GM19035 (cell line): ENCODE data around the gene CIAPIN1.
A peak's percentile ranks its signal among the peaks of the same experiment; 100 is the strongest.

Experiments used
- ATAC-seq: cut with Tn5 transposase; IDR thresholded peaks from one replicate; pipeline ENCODE4 v1.9.1; 2021; ENCODE audit not compliant: unreplicated experiment

The CIAPIN1 gene

GRCh38 chr16:57476546-57477410 is 29.6 kb upstream of the CIAPIN1 start:
- ATAC-seq, result no peak

- ATAC-seq, result peak; percentile 89
These were observed 28.6 kb upstream of the CIAPIN1 start for GRCh38 chr16:57475711-57476339.

GRCh38 chr16:57474671-57475661 is 27.8 kb upstream of the CIAPIN1 start:
- no peak for ATAC-seq

- no peak for ATAC-seq
These were observed 26.7 kb upstream of the CIAPIN1 start for GRCh38 chr16:57473906-57474305.

GRCh38 chr16:57473176-57473840 is 26.1 kb upstream of the CIAPIN1 start:
- ATAC-seq, result no peak

- no peak for ATAC-seq
These were observed 25.5 kb upstream of the CIAPIN1 start for GRCh38 chr16:57472665-57473060.

GRCh38 chr16:57471852-57472664 is 24.9 kb upstream of the CIAPIN1 start:
- no peak for ATAC-seq

- no peak for ATAC-seq
These were observed 24.0 kb upstream of the CIAPIN1 start for GRCh38 chr16:57471209-57471608.

GRCh38 chr16:57470711-57471110 is 23.5 kb upstream of the CIAPIN1 start:
- ATAC-seq, result no peak

GRCh38 chr16:57469917-57470470 is 22.8 kb upstream of the CIAPIN1 start:
- ATAC-seq, result no peak

- no peak for ATAC-seq
These were observed 21.9 kb upstream of the CIAPIN1 start for GRCh38 chr16:57469046-57469445.

GRCh38 chr16:57468346-57468745 is 21.2 kb upstream of the CIAPIN1 start:
- no peak for ATAC-seq

GRCh38 chr16:57464523-57464922 is 17.3 kb upstream of the CIAPIN1 start:
- no peak for ATAC-seq

- ATAC-seq, result peak; percentile 8
These were observed 15.8 kb upstream of the CIAPIN1 start for GRCh38 chr16:57462978-57463362.

- ATAC-seq, result peak; percentile 93
These were observed 15.2 kb upstream of the CIAPIN1 start, which contains the start of gene POLR2C for GRCh38 chr16:57462209-57462977. TSS of gene POLR2C (plus strand) at chr16:57462679. CDS start at chr16:57462725, 46 bp downstream.

GRCh38 chr16:57452021-57452420 is 4.8 kb upstream of the CIAPIN1 start:
- ATAC-seq, result no peak

GRCh38 chr16:57446531-57447185 is 527 bp downstream of the CIAPIN1 start:
- ATAC-seq, result peak; percentile 37

GRCh38 chr16:57445510-57445909 is 1.7 kb downstream of the CIAPIN1 start:
- ATAC-seq, result no peak
